ENCODE data around the gene PDE3A.

The PDE3A gene

DNA sequence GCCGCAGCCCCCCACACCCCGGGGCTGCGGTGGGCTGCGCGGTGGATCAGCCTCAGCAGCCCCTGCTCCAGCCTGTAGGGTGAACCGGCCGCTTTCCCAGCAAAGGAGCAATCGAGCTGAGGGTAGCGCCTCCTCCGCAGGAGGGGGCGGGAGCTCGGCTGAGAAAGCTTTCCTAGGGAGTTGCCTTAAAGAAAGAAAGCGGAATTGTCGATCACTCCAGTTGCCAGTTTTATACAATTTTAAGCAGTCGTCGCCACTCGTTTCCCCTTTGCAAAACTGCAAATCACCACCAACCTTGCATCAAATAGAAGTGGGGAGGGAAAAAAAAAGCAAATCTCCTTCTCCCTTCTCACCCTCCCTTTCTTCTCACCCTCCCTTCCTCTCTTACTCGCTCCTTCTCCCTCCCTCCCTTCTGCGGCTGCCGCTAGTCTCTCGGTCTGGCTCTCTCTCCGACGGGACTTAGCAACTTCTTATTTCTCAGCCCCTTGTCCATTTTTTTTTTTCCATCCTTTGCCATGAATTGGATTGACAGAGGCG is at the start of gene PDE3A:
TSS of gene PDE3A (plus strand) at position 424 of the 537 bp plus-strand sequence. CDS start 748 bp downstream, outside the sequence.
- peak; percentile 90 for DNase-seq

DNA sequence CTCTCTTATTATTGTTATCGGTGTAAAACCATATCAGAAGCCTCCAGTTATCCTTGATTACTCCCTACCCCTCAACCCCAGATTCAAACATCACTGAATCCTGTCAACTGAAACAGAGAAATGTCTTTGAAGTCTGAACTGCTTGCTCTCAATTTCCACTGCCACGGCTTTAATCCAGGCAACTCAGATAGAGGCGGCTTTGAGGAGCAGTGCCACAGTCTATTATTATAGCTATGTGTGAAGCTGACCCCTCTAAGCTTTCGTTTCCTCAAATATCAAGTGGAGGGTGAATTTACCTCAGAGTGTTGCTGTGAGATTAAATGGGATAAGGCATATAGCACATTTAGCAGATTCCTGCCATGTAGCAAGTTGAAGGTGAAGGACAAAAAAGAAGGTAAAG is 49.0 kb upstream of the PDE3A start:
- DNase-seq = peak; percentile 12

DNA sequence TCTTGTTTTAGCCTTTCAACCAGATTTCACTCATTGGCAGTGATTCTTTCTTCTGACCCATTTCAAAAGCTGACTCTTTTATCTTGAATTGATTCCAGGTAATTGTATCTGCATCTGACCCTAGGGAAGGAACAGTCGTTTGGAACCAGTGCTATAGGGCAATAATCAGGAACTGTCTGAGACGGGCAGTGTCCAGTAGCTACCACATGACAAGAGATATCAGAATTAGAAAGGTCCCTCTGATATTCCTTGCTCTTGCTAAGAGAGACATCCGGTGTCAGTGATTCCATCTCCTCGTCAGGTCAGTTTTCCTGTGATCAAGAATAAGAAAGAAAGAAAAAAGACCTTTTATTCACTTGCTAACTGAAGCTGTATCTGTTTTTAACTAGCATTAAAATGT is 47.8 kb upstream of the PDE3A start:
- DNase-seq = no peak

DNA sequence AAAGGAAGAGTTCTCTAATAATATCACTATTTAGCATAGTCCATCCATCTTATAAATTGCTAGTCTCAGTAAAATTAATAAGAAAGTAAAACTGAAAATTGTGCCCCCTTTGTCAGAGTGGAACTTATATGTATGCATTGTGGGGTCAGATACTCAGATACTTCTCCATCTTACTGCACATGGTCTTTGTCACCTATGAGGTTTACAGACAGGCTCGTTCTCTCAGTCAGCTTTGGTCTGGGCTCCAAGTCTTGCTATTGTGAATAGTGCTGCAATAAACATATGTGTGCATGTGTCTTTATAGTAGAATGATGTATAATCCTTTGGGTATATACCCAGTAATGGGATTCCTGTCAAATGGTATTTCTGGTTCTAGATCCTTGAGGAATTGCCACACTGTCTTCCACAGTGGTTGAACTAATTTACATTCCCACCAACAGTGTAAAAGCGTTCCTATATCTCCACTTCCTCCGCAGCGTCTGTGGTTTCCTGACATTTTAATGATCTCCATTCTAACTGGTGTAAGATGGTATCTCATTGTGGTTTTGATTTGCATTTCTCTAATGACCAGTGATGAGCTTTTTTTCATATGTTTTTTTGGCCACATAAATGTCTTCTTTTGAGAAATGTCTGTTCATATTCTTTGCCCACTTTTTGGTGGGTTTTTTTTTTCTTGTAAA is 37.4 kb upstream of the PDE3A start:
- DNase-seq = peak; percentile 51

DNA sequence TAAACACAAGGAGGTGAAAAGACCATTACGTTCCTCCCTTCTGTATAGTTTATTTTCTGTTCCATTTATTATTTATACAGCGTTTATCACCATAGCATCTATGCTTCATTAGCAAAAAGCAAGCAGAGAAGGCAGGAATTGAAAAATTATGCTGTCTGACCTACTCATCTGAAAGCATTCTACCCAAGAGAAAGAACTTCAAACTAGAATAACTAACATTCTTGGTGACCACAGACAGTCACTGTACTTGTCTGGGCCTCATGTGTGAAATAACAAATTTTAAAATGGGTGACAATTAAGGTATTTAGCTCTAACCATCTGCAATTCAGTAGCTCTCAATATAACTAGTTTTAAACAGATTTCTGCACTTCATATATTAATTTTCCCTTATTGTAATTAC is 29.3 kb upstream of the PDE3A start:
- DNase-seq = no peak

DNA sequence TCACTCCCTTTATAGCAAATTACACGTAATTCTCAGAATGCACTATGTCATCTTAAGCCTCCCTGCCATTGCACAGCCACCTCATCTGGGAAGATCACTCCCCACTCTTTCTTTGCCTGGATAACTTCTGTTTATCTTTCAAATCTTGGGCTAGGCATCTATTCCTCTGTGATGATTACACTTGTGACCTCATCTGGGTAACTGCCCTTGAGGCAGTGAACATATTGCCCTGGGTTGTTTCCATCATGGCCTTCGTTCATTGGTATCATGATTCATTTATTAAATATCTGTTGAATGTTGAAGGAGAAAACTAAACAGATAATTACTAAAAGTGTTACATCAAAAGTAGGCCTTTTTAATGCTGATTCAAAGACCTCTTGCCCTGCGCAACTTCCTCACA is 26.2 kb upstream of the PDE3A start:
- DNase-seq = no peak

DNA sequence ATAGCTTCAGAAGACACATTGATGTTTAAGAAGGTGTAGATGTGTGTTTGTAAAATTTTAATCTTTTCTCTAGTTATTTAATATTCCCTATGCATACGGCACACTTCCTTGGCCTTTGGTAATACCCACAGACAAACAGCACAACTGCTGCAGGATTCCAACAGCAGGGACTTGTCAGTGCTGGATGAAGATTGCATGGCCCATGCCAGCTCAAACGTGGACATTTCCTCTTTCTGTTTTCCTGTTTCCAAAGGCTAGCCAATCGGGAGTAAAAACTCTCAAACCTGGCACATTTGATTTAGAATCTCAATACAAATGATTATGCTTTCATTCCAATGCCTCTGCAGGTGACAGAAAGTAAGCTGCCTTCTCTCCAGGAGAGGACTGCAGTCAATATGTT is 22.5 kb upstream of the PDE3A start:
- no peak for DNase-seq

DNA sequence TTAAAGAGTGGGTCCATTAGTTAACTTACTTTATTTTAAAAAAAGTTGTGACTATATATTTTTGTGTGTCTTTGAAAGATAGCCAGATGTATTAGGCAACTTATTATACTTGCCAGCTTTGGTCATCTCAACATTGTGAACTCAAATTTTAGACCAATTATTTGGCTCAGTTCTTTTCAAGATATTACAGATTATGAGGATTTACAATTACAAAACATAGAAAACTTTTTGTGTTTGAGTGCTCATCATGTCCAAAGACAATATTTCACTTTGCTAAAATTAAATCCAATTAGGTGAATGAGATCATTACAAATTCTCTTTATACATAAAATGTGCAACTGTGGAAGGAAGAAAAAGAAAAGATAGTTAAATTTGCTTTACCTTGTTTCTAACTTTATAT is 18.3 kb upstream of the PDE3A start:
- DNase-seq = no peak

DNA sequence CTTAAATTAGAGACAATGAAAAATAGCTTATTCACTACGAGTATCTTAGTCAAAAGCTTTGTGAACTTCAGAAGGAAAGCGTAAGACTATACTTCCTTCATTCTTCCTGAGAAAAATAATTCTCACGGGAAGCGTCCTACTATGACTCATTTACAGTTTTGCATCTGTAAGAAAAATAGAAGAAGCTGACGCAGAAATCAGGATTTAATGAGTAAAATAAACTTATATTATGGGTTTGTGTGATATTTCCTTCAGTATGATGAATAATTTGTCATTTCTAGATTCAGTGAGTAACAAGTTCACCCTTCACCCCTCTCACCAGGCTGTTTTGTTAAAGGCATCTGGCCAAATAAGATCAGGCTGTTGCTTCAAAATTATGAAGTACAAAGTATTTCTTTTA is 17.8 kb upstream of the PDE3A start:
- no peak for DNase-seq

DNA sequence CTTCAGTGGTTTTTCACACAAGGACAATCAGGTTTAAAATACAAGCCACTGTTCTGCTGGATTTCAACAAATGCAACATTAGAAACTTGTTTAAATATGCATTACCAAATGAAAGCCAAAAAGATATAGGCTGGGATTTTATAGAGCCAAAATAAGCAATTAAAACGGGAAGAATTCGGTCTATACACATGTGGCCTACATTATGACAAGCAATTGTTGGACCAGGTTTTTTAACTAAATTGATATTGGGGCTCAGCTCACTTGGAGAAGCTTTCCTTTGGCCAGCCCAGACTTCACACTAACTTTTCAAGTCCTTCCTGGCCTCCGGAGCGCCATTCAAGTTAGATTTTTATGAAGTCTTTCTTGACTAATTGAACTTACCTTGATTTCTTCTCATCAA is 16.9 kb upstream of the PDE3A start:
- no peak for DNase-seq

DNA sequence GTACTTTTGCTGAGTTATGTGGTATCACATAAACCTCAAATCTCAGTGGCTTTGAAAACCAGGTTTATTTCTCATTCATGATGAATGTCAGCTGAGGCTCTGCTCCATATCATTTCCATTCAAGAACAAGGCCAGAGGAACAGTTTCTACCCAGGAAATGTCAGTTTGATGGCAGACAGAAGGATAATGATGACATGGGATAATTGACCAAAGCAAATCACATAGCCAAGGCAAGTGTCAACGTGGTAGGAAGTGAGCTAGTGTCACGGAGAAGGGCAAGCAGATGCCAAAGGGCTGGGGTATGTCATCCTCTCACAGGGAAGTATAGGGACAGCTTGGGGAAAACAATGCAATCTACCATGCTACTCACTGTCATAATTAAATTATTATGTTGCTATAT is 12.3 kb upstream of the PDE3A start:
- DNase-seq = no peak

DNA sequence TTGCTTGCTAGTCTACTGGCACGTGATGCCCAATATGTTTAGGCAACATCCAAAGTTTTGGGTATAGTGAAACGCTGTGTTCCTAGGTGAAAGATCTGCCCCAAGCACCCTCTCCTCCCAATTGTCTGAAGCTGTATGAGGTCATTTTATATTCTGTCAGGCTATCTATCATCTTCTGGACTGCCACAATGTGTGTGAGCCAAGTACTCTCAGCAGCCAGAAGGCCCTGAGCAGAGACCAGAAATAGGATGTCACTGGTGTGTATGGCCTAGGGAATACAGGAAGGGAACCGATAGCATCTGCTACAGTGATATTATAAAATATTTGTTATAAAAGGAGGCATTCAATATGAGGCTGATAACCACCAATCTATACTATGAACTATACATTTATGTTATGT is 7.9 kb upstream of the PDE3A start:
- no peak for DNase-seq

DNA sequence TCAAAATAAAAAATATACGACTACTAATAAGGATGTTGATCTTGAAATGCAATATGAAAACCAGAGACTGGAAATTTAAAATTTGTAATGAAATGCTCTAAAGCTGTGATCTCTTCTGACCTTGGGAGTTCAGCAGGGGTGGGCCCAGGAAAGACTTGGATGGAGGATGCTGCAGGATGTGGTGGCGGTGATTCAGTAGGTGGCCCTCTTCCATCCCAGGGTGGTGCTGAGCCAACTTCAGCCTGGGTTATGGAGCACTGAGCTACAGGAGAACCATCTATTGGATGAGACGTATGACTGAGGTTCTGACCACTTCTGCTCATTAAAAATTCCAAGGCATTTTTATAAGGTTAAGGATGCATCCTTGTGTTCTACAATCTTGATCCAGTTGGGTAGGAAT is 6.9 kb upstream of the PDE3A start:
- DNase-seq = no peak

DNA sequence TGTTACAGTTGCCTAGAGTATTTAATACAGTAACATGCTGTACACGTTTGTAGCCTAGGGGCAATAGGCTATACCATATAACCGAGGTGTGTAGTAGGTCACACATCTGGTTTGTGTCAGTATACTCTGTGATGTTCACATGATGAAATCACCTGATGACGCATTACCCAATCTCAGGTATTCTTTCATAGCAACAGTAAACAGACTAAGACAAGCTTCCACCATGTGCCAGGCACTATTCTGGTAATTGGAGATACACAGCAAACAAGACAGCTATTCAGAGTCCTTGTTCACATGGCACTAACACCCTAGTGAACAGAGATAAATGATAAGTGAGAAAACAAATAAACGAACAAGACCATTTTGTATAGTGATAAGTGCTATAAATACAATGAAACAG is 3.8 kb upstream of the PDE3A start:
- no peak for DNase-seq

DNA sequence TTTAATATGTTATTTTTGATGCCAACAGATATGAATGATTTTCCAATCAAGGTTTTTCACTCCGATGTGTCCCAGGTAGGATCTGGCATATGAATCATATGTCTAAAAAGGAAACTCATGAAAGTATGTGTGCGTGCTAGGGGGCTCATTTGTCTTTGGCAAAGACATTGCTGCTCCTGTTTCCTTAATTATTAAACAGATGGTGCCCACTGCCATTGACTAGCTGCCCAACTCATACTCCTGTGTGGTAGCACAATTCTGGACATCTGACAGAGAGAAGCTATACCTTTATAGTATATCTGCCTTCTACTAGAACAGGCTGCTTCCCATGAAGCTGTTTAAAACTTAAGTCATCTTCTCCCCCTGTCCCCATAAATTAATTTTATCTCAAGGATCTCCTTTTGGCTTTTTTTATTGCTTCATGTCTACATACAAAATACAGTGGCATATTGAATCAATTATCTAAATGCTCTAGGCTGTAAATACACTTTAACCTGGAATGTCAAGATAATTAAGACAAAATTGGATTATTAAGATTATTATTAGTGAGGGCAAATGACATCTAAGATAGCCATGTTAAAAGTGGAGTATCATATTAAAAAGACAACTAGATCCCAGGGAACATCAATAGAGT is 1.4 kb upstream of the PDE3A start:
- no peak for DNase-seq

DNA sequence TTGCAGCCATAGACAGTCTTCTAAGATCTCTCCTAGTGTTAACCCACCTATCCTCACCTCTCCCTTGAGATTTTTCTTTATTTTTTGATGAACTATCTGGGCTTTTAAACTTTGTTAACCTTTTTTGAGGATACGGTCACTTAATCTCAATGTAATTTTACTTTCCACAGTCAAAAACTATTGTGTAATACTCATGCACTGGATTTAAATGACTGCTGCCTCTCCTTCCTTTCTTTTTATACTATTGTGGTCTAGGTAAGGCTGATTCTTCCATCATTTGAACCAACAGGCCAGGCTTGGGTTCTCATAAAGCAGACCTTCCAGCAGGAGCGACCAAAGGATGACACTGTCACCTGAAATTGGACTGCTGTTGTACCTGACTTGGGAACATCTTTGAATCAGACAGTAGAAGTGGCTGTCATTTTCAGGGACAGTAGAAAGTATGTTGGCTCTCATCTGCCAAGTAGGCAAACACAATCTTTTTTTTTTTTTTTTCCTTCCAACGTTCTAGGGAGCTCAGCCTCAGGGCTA is 689 bp upstream of the PDE3A start:
- DNase-seq = peak; percentile 57

DNA sequence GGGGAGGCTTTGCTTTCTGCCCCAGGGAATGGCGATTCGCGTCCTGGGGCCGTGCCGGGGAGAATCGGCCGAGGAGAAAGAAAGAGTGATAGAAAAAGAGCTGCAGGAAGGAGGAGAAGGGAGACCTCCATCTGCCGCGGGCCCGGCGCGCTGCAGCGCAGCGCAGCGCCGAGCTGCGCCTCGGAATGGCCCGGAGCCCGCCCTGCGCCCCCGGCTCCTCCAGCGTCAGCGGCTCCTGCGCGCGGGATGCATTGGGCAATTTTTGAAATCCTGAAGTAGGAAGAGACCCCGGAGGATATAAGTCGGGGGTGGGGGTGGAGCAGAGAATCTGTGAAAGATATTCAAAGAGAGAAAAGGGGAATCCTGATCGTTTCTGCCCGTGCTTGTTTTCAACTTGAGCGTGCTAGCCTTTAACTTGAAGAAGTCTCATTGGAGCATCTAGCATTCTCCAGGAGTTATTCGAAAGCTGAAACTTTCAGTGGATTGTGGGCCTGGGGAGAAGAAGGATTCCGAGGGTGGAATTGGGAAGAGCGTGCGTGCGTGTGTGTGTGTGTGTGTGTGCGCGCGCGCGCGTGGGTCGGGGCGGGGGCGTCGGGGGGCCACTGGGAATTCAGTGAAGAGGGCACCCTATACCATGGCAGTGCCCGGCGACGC is 441 bp downstream of the PDE3A start:
- peak; percentile 74 for DNase-seq

DNA sequence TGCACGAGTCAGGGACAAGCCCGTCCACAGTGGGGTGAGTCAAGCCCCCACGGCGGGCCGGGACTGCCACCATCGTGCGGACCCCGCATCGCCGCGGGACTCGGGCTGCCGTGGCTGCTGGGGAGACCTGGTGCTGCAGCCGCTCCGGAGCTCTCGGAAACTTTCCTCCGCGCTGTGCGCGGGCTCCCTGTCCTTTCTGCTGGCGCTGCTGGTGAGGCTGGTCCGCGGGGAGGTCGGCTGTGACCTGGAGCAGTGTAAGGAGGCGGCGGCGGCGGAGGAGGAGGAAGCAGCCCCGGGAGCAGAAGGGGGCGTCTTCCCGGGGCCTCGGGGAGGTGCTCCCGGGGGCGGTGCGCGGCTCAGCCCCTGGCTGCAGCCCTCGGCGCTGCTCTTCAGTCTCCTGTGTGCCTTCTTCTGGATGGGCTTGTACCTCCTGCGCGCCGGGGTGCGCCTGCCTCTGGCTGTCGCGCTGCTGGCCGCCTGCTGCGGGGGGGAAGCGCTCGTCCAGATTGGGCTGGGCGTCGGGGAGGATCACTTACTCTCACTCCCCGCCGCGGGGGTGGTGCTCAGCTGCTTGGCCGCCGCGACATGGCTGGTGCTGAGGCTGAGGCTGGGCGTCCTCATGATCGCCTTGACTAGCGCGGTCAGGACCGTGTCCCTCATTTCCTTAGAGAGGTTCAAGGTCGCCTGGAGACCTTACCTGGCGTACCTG is 1.1 kb downstream of the PDE3A start:
- peak; percentile 58 for DNase-seq

DNA sequence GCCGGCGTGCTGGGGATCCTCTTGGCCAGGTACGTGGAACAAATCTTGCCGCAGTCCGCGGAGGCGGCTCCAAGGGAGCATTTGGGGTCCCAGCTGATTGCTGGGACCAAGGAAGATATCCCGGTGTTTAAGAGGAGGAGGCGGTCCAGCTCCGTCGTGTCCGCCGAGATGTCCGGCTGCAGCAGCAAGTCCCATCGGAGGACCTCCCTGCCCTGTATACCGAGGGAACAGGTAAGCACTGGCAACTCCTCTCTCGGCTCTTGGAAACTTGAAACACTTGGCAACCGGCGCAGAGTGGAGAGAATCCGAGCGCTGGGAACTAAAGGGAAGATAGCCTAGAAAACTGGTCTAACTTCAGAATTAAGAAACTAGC is 1.7 kb downstream of the PDE3A start:
- peak; percentile 22 for DNase-seq

DNA sequence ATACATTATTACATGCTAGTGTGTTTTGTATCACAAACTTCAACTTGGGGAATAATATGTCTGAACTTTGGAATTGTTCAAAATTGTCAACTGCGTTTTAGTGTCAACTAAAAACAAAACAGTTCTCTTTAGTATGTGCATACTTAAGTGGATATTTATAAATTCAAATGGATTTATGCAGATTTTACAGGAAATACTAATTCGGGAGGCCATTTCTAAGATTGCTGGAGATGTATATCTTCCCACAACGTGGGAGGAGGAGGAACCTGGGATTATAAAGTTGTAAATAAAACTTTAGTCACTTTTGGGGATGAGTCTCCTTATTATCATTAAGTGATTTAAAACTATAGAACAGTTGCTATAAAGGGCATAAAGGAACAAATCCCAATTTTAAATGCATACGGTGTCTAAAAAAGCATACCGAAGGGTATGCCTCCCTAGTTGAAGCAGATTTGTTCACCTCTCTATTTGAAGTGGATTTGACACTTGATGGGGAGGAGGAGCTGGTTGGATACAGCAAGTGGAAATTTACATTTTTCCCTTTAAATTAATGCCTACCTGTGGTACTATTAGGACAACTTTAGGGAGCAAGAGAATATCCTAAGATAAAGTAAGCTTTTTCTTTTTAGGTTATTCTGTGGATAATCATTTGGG is 2.7 kb downstream of the PDE3A start:
- no peak for DNase-seq

DNA sequence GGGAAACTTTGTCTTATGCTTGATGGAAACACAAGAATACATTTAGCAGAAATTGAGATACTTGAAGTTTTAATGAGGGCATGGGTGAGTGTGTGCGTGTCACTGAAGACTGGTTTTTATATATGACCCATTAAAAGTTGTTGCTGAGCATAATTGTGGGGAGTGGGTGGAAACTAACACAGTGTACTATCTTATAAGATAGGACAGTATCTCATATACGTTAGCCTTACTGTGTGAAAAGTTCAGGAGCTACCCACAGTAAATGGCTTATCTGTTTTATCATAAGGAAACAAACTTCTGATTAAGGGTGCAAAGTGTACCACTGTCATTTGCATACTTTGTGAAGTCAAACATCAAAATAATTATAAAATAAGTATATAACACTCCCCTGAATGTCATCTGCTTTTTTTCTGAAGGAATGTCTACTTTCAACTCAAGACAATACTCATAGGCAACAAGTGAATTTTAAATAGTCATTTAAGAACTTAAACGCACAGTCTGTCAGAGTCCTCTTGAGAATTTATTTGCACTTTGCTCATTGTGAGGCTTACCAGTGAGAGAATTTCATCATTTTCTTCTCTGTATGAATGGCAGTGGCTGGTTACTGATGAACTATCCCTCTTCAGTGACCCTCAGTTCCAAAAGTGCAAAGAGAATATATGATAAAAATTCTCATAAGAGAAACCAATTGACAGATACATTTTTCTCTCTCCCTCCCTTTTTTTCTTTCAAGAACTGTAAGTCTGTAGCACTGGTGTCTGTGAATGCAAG is 4.2 kb downstream of the PDE3A start:
- DNase-seq = peak; percentile 53

DNA sequence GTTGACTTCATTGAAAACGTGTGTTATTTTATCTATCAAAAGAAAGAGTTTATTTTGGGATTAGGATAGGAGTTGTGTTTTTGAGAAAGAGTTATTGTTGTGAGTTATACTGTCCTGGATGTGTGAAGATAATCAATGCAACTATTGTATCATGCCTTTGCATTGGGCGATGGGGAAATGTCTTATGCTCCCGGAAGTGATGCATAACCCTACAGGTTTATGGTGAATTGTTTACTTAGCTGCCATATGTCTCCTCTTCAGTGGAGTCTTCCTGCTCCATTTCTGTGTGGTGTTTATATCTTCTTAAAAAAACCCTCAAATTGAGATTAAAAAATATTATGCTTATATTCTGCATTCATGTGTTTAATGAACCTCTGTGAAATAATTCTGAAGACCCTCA is 6.5 kb downstream of the PDE3A start:
- DNase-seq = no peak

Measured in OCI-M1 (cell line).